ENCODE data around the gene E2F7. TPM values are rescaled to one million over a fixed set of nuclear protein-coding genes. Genes with fewer than 3 reads are reported as not detected.

Gene E2F7
- total and polyA plus RNA-seq, 2 of the 13 experiments (the other 11 are each of a cell fraction or from before 2014, with no cell fraction given): 1.7 to 7.3 TPM

DNA sequence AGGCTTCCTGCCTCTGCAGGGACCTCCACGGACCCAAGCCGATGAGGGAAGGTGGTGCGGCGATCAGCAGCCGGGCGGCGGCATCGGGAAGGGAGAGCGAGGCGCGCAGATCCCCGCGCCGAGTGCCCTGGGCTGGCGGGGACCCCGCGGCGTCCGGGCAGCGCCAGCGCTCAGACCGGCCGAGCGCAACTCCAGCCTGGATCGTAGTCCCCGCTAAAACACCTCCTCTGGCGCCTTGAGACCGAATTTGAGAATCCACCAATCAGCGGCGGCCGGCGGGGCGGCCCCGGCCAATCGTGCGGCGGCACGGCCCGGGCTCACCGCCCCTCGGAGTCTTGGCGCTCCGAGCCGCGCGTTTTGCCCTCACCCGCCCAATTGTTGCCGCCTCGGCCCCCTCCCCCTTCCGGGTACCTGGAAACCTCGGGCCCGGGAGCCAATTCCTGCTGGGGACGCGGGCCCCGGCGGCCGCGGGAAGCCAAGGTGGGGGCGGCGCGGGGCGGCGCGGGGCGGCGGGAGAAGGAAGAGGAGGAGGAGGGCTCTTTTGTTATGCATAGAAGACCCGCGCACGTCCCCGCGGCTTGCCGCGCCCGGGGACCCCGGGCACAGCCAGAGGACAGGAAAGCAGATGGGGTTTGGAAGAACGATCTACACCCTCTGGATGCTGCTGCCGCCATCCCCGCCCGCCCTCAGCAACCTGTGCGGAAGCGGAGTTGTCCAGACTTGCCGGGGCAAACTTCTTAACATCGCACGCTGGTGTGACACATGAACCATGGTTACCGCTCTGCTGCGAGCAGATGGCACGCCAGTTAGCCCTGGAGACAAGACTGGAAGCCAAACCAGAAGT lies at the start of gene E2F7 (continued):
- TF ChIP-seq, protein P1, sequence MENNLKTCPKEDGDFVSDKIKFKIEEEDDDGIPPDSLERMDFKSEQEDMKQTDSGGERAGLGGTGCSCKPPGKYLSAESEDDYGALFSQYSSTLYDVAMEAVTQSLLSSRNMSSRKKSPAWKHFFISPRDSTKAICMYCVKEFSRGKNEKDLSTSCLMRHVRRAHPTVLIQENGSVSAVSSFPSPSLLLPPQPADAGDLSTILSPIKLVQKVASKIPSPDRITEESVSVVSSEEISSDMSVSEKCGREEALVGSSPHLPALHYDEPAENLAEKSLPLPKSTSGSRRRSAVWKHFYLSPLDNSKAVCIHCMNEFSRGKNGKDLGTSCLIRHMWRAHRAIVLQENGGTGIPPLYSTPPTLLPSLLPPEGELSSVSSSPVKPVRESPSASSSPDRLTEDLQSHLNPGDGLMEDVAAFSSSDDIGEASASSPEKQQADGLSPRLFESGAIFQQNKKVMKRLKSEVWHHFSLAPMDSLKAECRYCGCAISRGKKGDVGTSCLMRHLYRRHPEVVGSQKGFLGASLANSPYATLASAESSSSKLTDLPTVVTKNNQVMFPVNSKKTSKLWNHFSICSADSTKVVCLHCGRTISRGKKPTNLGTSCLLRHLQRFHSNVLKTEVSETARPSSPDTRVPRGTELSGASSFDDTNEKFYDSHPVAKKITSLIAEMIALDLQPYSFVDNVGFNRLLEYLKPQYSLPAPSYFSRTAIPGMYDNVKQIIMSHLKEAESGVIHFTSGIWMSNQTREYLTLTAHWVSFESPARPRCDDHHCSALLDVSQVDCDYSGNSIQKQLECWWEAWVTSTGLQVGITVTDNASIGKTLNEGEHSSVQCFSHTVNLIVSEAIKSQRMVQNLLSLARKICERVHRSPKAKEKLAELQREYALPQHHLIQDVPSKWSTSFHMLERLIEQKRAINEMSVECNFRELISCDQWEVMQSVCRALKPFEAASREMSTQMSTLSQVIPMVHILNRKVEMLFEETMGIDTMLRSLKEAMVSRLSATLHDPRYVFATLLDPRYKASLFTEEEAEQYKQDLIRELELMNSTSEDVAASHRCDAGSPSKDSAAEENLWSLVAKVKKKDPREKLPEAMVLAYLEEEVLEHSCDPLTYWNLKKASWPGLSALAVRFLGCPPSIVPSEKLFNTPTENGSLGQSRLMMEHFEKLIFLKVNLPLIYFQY (CRISPR knock-in tag; IDR thresholded peaks at IDR 0.05; ENCODE audit: borderline replicate concordance): no peak
- TF ChIP-seq ZKSCAN8 (CRISPR knock-in tag; IDR thresholded peaks at IDR 0.05; ENCODE audit: borderline replicate concordance): no peak
- TF ChIP-seq ZNF878 (CRISPR knock-in tag; IDR thresholded peaks at IDR 0.05): no peak
- TF ChIP-seq, protein P2, sequence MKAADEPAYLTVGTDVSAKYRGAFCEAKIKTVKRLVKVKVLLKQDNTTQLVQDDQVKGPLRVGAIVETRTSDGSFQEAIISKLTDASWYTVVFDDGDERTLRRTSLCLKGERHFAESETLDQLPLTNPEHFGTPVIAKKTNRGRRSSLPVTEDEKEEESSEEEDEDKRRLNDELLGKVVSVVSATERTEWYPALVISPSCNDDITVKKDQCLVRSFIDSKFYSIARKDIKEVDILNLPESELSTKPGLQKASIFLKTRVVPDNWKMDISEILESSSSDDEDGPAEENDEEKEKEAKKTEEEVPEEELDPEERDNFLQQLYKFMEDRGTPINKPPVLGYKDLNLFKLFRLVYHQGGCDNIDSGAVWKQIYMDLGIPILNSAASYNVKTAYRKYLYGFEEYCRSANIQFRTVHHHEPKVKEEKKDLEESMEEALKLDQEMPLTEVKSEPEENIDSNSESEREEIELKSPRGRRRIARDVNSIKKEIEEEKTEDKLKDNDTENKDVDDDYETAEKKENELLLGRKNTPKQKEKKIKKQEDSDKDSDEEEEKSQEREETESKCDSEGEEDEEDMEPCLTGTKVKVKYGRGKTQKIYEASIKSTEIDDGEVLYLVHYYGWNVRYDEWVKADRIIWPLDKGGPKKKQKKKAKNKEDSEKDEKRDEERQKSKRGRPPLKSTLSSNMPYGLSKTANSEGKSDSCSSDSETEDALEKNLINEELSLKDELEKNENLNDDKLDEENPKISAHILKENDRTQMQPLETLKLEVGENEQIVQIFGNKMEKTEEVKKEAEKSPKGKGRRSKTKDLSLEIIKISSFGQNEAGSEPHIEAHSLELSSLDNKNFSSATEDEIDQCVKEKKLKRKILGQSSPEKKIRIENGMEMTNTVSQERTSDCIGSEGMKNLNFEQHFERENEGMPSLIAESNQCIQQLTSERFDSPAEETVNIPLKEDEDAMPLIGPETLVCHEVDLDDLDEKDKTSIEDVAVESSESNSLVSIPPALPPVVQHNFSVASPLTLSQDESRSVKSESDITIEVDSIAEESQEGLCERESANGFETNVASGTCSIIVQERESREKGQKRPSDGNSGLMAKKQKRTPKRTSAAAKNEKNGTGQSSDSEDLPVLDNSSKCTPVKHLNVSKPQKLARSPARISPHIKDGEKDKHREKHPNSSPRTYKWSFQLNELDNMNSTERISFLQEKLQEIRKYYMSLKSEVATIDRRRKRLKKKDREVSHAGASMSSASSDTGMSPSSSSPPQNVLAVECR (CRISPR knock-in tag; IDR thresholded peaks at IDR 0.05; ENCODE audit: borderline replicate concordance): peak; percentile 89
- no peak for TF ChIP-seq ZNF678 (CRISPR knock-in tag; IDR thresholded peaks at IDR 0.05)
- peak; percentile 41; the same call in 1 of the 2 replicates for TF ChIP-seq ELF1 (CRISPR knock-in tag; IDR thresholded peaks at IDR 0.05)
- TF ChIP-seq ZKSCAN5 (CRISPR knock-in tag; IDR thresholded peaks at IDR 0.05): no peak
- no peak for TF ChIP-seq MED1 (CRISPR knock-in tag; IDR thresholded peaks at IDR 0.05)
- no peak for TF ChIP-seq ZNF337 (CRISPR knock-in tag; IDR thresholded peaks at IDR 0.05; ENCODE audit: borderline replicate concordance, low read depth)
- TF ChIP-seq SP140L (CRISPR knock-in tag; IDR thresholded peaks at IDR 0.05; ENCODE audit: borderline replicate concordance): no peak
- no peak for TF ChIP-seq FOSL1 (CRISPR knock-in tag; IDR thresholded peaks at IDR 0.05; ENCODE audit: borderline replicate concordance)
- no peak for TF ChIP-seq MATR3 (CRISPR knock-in tag; IDR thresholded peaks at IDR 0.05)
- TF ChIP-seq RFXANK (CRISPR knock-in tag; IDR thresholded peaks at IDR 0.05): no peak
- TF ChIP-seq NR3C1 (CRISPR knock-in tag; IDR thresholded peaks at IDR 0.05): no peak
- TF ChIP-seq, protein P3, sequence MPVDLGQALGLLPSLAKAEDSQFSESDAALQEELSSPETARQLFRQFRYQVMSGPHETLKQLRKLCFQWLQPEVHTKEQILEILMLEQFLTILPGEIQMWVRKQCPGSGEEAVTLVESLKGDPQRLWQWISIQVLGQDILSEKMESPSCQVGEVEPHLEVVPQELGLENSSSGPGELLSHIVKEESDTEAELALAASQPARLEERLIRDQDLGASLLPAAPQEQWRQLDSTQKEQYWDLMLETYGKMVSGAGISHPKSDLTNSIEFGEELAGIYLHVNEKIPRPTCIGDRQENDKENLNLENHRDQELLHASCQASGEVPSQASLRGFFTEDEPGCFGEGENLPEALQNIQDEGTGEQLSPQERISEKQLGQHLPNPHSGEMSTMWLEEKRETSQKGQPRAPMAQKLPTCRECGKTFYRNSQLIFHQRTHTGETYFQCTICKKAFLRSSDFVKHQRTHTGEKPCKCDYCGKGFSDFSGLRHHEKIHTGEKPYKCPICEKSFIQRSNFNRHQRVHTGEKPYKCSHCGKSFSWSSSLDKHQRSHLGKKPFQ (CRISPR knock-in tag; IDR thresholded peaks at IDR 0.05; ENCODE audit: insufficient replicate concordance): no peak
- TF ChIP-seq ZNF607 (CRISPR knock-in tag; IDR thresholded peaks at IDR 0.05; ENCODE audit: borderline replicate concordance): no peak
- TF ChIP-seq, protein P4, sequence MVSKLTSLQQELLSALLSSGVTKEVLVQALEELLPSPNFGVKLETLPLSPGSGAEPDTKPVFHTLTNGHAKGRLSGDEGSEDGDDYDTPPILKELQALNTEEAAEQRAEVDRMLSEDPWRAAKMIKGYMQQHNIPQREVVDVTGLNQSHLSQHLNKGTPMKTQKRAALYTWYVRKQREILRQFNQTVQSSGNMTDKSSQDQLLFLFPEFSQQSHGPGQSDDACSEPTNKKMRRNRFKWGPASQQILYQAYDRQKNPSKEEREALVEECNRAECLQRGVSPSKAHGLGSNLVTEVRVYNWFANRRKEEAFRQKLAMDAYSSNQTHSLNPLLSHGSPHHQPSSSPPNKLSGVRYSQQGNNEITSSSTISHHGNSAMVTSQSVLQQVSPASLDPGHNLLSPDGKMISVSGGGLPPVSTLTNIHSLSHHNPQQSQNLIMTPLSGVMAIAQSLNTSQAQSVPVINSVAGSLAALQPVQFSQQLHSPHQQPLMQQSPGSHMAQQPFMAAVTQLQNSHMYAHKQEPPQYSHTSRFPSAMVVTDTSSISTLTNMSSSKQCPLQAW (CRISPR knock-in tag; IDR thresholded peaks at IDR 0.05): no peak
